MV-4-11 (cell line): ENCODE results near the gene CAMP.

Experiments used
- DNase-seq: peaks from one replicate; lab custom pipeline; 2025; lab: John Stamatoyannopoulos, UW

Gene CAMP

GRCh38 chr3:48215019-48215418 is 8.3 kb upstream of the CAMP start:
- no peak for DNase-seq

GRCh38 chr3:48215466-48215865 is 7.8 kb upstream of the CAMP start:
- peak; percentile 61 for DNase-seq

GRCh38 chr3:48215876-48216275 is 7.4 kb upstream of the CAMP start:
- DNase-seq, result no peak

DNA sequence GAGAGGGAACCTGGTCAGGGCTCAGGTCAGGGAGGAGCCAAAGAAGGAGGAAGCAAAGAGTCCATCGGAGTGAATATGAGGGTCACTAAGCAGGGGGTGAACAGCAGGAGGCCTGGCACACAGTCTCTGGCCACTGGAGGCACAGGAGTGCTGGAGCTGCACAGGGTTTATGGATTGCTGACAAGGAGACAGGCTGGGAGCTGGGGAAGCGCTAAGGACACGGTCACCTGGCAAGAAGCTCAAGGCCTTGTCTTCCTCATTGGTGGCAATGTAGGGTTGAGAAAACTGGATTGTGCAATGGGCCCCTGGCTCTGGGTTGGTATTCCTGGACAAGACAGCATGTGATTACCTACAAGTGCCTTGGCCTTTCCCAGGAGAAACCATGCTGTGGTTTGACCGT is 5.8 kb upstream of the CAMP start:
- DNase-seq, result peak; percentile 12

DNA sequence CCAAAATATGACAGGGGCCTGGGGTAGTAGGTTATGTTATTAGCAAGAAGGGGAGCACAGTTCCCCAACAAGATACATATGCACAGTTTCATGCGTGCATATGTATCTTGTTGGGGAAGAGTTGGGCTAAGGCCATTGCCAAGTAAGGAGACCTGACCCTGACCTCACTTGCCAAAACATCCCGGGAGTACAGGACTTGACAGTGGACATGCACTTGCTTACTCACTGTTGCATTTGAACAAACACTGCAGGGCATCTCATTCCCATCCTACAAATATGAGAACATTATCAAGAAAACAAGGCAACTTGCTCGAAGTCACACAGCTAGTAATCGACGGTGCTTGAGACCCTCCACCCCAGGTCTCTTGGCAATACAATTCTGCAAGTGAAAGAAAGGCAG is 4.8 kb upstream of the CAMP start:
- DNase-seq, result no peak

- DNase-seq, result no peak
Observed at GRCh38 chr3:48219543-48219942, 3.8 kb upstream of the CAMP start.

GRCh38 chr3:48220746-48221145 is 2.5 kb upstream of the CAMP start:
- DNase-seq, result no peak

DNA sequence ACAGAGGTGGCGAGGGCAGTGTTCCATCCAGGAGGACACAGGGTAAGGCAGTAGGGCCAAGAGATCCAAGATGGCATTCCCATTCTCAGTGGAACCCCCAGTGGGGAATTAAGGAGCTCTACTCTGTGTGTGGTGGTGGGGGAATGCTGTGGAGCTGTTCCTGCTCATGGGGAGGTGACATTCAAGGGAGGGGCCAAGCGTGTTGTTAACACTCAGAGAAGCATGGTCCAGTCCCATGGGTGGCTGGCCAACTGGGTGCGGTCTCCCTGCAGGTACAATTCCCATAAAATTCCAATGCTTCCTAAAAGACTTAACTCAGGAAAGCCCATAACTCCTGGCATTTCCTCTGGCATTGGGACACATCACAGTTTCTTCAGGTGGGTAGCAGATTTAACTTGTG is 2.3 kb downstream of the CAMP start:
- no peak for DNase-seq

GRCh38 chr3:48226939-48227338 is 3.6 kb downstream of the CAMP start:
- DNase-seq, result no peak

DNA sequence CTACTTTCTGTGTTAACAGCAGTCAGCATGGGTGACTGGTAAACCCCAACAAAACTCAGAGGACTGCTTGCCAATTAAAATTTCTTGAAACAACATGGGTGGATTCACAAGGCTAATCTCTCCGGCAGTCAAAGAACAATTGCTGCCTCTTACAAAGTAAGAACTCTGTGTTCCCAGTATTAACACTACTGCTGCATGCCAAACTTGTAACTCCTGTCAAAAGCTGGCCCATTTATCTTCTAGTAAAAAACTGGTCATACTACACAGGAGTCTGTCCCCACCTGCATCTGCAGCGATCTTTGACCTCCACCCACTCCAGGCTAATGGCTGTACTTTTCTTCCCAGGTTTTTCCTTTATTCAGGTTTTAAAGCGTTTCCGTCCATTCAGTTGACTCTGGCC is 8.9 kb downstream of the CAMP start:
- DNase-seq, result no peak

- DNase-seq, result peak; percentile 89
Observed at GRCh38 chr3:48232734-48233133, 9.4 kb downstream of the CAMP start.

DNA sequence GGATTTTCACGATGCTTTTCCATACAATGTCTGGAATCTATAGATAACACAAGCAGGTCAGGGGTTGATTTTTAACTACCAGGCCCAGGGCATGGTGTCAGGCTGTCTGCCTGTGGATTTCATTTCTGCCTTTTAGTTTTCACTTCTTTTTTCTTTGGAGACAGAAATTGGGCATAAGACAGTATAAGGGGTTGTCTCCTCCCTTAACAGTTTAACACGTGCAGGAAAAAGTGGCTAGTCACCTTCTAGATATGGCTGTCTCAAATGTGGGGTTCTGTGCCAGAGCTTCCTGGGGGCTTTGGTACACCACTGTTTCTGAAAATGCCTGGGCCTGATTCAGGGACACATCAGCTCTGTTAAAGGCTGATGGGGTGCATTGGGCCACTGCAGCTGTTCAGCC is 10.2 kb downstream of the CAMP start:
- peak; percentile 83 for DNase-seq

- peak; percentile 21 for DNase-seq
Observed at GRCh38 chr3:48236531-48236930, 13.2 kb downstream of the CAMP start.

GRCh38 chr3:48238531-48239085 is 15.3 kb downstream of the CAMP start:
- DNase-seq, result no peak

GRCh38 chr3:48240000-48240963 is 17.0 kb downstream of the CAMP start:
- DNase-seq, result no peak

- DNase-seq, result peak; percentile 35
Observed at GRCh38 chr3:48241796-48242455, 18.6 kb downstream of the CAMP start.

- no peak for DNase-seq
Observed at GRCh38 chr3:48243886-48244285, 20.6 kb downstream of the CAMP start.

GRCh38 chr3:48244461-48244860 is 21.2 kb downstream of the CAMP start:
- no peak for DNase-seq

DNA sequence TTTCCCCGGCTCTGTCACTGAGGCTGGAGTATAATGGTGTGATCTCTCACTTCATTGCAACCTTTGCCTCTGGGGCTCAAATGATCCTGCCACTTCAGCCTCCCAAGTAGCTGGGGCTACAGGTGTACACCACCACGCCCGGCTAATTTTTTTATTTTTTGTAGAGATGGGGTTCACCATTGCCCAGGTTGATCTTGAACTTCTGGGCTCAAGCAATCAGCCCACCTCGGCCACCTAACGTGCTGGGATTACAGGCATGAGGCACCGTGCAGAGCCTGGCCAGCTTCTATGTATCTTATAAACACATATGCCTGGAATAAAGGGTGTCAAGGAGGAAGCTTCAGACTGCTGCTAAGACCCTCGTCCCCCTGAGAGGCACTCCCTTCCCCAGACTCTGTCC is 21.8 kb downstream of the CAMP start:
- no peak for DNase-seq

GRCh38 chr3:48247401-48247811 is 24.1 kb downstream of the CAMP start:
- DNase-seq, result peak; percentile 39

DNA sequence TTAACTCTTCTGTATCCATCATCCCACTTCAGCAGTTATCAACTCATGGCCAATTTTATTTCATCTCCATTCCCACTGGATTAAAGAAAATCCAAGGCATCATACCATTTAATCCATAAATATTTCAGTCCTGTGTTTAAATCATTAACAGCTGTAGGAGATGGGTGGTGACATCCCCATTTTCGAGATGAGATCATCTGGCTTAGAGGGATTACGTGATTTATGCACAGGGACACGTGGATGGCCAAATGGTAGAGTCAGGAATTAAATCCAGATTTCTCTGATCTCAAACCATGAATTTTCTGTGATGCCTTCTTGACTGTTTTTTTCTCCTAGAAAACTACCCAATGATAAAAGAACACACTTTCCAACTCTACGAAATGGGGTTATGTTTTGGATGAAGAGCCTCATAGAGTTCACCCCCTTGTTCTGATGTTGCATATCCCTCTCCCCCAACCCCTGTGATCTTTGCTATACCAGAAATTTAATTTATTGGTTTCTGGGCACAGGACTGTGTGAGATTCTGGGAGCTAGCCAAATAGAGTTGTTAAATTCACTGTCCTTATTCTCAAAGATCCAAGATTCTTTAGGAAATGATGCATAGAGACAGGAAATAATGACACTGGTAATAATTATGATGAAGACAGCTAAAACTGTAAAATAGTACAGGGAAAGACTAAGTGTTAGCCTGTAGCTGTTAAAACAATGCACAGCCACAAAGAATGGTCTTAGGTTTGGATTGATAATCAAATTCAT is 25.0 kb downstream of the CAMP start:
- DNase-seq, result no peak

DNA sequence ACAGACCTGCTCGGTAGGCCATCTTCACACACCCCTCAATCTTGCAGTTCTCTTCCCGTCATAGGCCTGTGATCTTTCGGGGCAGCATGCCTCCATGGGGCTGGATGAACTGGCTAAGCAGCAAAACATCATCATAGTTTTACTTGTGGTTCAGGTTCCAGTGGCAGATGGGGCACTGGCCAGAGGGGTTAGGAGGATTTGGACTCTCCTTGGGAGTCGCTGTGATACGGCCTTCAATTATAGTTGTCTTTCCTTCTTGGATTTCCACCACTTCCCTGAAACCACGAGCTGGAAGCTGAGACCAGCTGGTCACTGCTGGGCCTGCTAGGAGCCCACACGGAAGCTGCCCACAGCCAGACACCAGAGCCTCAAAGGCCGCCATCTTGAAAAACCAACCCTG is 33.3 kb downstream of the CAMP start:
- no peak for DNase-seq
